NCI-H2227 (cell line): Measurements from ENCODE around the gene ELFN1.
"Not testable (repeated sequence)": the region's sequence is repeated elsewhere in the genome, so short reads cannot be mapped to it uniquely, and the experiment has no call there.

Experiments
- DNase-seq: peaks from one replicate; lab custom pipeline; 2025; ENCODE audit not compliant: unreplicated experiment; lab: John Stamatoyannopoulos, UW

The ELFN1 gene

DNA sequence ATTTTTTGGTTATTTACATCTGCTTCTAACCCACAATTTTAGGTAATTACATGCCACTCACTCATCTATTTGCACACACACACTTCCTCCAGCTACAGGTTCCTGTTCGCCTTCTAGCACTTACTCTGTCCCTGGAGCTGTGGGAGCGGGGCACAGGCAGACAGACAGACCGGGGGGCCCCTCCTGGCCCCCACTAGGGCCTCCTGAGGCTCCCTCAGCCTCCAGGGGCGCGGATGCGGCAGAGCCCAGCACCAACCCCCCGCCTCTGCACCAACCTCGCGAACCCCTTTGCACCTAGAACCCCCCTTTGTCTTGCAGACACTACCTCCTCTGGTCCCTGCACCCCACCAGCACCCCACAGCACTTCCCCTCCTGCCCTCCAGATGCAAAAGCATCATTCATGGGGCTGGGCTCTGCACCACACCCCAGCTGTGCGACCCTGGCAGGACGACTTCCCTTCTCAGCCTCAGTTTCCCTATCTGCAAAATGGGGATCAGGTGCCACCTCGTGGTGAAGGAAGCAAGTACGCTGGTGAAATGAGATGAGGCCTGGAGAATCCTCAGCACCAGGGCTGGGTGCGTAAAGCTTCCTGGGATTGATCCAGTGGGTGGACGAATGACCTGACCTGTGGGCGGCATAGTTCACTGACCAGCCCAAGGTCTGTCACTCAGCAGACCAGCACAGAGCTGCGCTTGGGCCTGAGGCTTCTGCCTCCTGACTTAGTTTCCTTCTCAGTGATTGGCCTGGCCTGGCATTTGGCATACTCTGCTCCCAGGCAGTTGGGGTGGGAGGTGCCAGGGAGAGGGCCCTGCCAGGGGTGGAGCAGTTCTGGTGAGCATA, 37.9 kb downstream of the ELFN1 start:
- peak; percentile 7 for DNase-seq

- DNase-seq, result no peak
These were observed 38.6 kb downstream of the ELFN1 start for GRCh38 chr7:1708596-1709251.

DNA sequence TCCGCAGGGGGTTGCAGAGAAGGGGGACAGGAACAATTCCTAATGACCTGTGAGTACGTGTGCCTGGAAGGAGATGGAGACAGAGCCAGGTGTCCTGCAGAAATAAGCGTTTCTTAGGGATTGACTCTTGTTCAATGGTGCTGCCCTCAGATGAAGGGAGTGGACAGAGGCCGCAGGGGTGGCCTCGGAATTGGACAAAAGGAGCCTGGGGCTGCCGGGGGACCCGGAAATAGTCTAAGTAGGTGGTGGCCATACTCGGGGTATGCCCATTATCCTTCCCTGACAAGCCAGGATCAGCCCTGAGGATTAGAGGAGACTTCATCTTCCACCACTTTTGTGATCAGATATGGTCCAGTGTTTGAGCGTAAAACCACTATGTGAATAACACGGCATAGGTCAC, 39.2 kb downstream of the ELFN1 start:
- DNase-seq, result no peak

GRCh38 chr7:1709900-1710299, 39.8 kb downstream of the ELFN1 start:
- no peak for DNase-seq

DNA sequence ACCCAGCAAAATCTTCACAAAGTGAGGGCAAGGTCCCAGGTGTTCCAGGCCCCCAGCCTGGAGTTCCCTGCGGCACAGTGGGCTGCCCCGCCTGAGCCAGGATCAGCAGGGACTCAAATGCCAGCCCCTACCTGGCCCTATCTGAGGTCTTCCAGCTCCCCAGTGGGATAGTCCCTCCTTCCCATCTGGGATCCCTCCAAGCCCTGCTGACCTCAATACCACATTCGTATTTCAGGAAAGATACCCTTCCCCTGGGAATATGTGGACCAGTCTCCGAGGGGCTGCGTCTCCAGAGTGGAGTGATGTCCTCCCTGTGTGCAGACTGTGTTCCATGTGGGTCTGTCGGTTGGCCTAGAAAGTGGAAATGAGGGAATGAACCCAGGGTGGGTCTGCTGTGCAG, 40.9 kb downstream of the ELFN1 start:
- no peak for DNase-seq

DNA sequence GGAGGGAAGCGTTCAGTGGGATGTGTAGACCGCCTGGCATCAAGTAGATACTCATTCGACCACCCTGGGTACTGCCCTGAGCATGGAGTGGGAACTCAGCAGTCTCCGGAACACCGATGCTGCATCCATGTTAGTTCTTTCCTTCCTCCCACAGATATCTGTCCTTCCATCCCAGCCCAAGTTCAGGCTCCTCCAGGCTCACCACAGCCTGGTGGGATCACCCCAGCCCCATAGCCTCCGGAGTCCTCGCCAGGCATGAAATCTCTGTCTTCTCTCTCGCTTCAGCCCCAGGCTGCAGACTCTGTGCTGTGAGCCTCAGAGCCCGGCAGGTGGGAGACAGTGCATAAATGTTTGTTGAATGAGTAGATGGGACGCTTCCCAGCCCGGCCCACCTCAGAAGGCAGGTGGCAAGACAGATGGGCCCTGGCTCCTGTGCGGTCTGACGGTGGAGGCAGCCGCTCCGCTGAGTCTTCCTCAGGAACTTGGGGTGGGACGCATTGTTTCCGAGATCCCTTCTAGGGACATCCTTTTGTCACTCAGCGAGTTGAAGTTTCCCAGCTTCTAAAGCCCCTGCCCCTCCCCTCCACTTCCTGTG, 42.9 kb downstream of the ELFN1 start:
- DNase-seq, result no peak

- peak; percentile 54 for DNase-seq
These were observed 43.7 kb downstream of the ELFN1 start for GRCh38 chr7:1713502-1714484.

DNA sequence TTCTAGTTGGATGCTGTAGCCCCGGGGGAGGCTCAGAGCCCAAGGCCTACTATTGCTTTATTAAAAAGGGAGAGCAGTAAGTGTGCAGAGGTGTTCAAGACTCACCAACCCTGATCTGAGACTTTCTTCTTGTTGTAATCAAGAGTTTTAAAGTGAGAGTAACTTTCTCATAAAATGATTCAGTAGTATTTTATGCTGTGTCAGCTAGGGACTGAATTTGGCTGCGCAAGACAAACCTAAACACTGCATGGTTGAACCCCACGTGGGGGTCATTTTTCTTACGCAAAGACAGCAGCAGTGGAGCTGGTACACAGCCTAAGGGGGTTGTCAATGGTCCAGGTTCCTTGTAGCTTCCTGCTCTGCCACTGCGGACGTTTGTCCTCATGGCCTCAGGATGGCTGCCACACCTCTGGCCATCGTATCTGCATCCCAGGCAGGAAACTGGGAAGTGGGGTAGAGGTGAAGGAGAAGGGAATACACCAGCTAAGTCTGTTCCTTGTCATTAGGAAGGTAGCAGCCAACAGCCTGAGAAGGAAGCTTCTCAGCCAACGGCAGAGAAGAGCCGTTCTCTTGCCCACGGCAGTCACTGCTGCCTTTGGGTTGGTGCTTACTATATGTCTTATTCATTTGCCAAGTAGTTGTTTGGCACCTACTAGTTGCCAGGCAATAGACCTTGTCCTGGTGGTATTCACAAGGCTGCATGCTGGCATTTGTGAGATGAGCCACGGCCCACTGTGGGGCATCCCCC, 44.7 kb downstream of the ELFN1 start:
- no peak for DNase-seq

DNA sequence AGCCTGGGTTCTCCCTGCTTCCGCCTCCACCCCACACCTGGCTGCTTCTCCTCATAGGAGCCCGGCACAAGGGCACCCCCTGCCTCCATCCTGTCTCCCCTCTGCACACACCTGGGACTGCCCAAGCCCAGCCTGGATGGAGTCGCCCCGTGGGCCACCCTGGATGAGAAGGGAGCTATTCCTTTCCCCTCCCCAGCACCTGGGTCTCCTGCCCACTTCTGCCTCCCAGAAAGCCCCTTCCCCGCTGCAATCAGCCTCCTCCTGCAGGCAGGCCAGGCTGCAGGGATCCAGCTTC, 45.2 kb downstream of the ELFN1 start:
- no peak for DNase-seq

DNA sequence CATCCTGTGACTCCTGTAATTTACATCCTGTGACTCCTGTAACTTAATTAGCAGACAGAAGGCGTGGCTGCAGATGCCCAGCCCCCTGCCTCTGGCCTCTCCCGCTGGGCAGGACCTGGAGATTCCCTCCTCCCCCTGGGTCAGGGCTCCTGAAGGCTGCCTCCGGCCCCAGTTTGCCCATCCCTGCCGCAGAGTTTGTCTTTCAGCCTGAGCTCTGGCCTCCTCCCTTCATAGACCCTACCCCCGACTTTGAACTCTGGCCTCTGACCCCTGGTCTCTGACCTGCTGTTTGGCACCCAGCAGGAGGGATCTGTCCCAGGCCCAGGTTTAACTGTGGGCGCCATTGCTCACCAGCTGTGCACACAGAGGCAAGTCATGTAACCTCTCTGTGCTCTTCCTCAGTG, 45.6 kb downstream of the ELFN1 start:
- no peak for DNase-seq

DNA sequence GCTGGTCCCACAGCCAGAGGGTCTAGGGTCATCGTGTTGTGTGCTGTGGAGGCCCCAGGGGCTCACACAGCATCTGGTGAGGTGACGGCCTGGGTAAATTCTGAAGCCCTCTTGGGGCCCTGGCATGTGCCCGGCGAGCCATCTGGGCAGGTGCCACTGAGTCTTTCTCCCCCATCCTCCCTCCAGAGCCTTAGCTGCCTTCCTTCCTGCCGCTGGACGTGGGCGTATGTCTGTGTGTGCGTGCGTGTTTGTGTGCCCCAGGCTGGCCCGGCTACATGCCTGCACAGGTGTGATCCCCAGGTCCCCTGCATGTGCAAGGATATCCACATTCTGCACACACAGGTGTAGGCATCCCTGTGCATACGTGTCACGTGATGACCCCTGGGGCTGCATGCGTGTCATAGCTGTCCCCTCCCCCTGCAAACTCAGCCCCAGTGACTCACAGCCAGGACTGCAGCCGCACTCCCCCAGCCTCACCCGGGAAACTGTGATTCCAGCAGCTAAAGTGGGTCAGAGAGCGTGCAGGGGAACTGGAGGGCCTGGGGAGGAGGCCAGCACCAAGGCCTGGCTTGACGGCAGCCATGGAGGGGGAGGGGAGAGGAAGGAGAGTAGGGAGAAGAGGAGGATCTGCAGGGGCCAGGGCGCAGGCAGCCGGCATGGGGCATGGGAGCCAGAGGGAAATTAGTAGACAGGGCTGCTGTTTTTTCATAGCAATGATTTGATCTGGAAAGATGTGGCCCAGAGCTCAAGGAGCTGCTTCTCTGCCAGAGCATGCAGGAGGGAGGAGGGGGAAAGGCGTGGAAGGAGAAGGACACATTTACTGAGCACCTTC, 46.4 kb downstream of the ELFN1 start:
- peak; percentile 26 for DNase-seq

DNA sequence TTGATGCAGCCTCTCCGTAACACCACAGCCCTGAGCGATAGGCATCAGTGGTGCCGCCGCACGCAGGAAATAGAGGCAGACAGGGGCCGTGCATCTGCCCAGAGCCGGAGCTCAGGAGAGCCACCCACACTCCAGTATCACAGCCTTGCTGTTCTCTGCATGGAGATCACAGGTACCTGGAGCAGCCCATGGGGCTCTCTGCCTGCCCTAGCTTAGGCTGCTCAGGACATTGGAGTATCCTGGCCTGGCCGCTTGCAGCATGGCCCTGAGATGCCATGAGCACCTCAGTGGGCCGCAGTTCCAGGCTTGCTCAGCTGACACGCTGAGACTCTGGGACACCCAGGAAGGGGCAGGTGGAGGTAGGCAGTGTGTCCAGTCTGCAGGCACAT, 47.0 kb downstream of the ELFN1 start:
- DNase-seq, result no peak

DNA sequence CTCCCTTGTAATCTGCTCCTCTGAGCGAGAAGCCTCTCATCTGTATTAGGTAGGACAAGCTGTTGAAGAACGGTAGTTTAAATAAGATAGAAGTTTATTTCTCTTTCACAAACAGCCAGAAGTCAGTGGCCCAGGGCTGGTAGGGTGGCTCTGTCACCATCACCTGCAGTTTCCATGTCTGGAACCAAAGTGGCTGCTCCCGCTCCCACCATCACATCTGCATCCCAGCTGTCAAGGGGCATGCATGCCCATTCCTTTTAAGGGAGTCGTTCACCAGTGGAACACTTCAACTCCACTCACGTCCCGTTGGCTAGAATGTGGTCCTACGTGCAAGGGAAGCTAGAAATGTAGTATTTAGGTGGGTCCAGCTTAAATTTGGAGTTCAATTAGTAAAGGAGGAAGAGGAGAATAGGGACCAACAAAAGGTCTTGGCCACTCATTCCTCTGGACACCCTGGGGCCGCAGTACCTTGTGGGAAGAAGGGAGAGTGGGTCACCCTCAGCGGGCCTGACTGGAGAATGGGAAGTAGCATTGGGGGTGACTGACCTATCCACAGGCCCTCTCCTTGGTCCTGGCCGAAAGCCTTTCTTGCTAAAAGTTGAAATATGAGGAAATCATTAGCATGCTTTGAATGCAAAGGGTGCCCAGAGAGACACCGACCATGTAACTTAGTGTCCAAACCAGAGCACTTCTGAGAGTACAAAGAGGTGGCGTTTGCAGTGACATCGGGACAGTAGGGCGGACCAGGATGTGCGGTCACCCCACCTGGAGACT, 48.0 kb downstream of the ELFN1 start:
- no peak for DNase-seq

GRCh38 chr7:1718850-1719249, 48.8 kb downstream of the ELFN1 start:
- DNase-seq, result not testable (repeated sequence)

DNA sequence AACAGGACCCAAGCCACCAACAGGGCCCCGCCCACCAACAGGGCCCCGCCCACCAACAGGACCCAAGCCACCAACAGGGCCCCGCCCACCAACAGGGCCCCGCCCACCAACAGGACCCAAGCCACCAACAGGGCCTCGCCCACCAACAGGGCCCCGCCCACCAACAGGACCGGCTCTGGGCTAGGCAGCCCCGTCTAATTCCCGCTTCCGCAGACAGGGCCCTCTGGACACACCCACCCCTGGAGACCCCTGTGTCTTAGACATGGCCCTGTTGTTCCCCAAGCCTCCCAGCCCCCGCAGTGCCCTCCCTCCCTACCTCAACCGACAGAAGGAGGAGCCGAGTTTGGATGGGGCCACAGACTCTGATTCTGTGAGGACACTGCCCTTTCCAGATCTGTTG, 49.2 kb downstream of the ELFN1 start:
- DNase-seq, result not testable (repeated sequence)

GRCh38 chr7:1719913-1720312, 49.8 kb downstream of the ELFN1 start:
- no peak for DNase-seq

DNA sequence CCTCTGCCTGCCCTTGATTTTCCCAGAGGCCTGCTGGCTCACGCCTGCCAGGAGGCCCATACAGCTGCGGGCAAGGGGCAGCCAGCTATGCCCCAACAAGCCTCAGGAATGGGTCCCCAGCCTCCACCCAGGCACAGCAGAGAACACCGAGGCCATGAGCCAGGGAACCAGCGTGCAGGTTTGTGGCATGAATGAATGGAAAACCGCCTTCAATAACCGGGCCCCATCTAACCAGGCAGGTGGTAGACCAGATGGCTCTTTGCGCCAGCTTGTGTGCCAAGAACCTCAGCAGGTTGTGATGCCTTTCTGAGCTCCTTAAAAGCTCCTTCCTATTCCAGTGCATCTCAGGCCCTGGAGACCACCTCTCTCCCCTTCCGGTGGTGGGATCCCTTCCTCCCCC, 50.2 kb downstream of the ELFN1 start:
- no peak for DNase-seq

DNA sequence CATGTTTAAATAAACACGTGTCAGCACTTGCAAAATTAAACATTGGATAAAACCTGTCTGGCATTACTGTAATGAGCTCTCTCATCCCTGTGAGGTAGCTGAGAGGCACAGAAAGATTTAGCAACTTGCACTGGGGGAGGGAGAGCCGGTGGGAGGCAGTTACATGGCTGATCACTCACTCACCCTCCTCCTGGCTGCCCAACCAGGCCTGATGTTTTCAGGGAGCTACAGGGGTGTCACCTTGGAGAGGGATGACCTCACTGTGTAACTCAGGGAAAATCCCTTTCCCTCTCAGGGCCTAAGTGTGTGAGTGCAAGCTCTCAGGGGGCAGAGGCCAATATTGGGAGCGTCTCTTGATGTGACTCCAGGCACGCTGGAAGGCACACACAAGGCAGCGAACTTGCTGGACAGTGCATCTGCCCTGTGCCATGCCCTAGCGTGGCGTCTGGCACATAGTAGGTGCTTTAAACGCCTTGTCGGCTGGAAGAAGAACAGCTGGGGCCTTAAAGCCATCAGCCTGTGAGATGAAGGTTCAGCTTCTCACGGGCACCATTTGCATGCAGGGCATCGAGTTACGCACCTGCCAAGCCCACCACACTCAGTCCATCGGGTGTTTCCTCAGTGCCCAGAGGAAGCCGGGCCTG, 51.1 kb downstream of the ELFN1 start:
- no peak for DNase-seq
